ENCODE measurements around the gene ZNF223. TPM values are rescaled to one million over a fixed set of nuclear protein-coding genes. Genes with fewer than 3 reads are reported as not detected.

Gene ZNF223
- total RNA-seq, 6 experiments from 2014 or later: 2.3 to 4.1 (median 2.6) TPM

GRCh38 chr19:44007473-44007872 lies 44.4 kb upstream of the ZNF223 start:
- Mint-ChIP-seq H3K9me3 (peaks cover 51% of the 10 kb centered on the region), H3K4me3 (no peak overlapping the region)

DNA sequence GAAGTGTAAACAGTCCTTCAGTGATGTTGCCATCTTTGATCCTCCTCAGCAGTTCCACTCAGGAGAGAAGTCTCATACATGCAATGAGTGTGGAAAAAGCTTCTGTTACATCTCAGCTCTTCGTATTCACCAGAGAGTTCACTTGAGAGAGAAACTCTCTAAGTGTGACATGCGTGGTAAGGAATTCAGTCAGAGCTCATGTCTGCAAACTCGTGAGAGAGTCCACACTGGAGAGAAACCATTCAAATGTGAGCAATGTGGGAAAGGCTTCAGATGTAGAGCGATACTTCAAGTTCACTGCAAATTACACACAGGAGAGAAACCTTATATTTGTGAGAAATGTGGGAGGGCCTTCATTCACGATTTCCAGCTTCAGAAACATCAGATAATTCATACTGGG lies 41.4 kb upstream of the ZNF223 start:
- H3K4me1 Mint-ChIP-seq (ENCODE audit: low read depth): no peaks in the 10 kb centered on the region
- TF ChIP-seq CTCF (IDR thresholded peaks at IDR 0.05): no peak
- peaks cover 79% of the 10 kb centered on the region for H3K36me3 Mint-ChIP-seq (ENCODE audit: low read depth)
- no peak for DNase-seq
- no peak overlapping the region for H3K4me3 Mint-ChIP-seq
- no peak overlapping the region for H3K27ac Mint-ChIP-seq
- no peaks in the 10 kb centered on the region; the same call in none of the 2 replicates for H3K27me3 Mint-ChIP-seq (ENCODE audit: insufficient read depth)
- peaks cover 65% of the 10 kb centered on the region for H3K9me3 Mint-ChIP-seq

More at GRCh38 chr19:44007473-44007872, 44.4 kb upstream of the ZNF223 start:
- H3K27ac Mint-ChIP-seq: no peak overlapping the region
- no peak for DNase-seq
- H3K27me3 Mint-ChIP-seq (ENCODE audit: insufficient read depth): no peaks in the 10 kb centered on the region; the same call in none of the 2 replicates
- peaks cover 65% of the 10 kb centered on the region for H3K36me3 Mint-ChIP-seq (ENCODE audit: low read depth)
- peaks cover 9% of the 10 kb centered on the region for H3K4me1 Mint-ChIP-seq (ENCODE audit: low read depth)
- TF ChIP-seq CTCF (IDR thresholded peaks at IDR 0.05): no peak

DNA sequence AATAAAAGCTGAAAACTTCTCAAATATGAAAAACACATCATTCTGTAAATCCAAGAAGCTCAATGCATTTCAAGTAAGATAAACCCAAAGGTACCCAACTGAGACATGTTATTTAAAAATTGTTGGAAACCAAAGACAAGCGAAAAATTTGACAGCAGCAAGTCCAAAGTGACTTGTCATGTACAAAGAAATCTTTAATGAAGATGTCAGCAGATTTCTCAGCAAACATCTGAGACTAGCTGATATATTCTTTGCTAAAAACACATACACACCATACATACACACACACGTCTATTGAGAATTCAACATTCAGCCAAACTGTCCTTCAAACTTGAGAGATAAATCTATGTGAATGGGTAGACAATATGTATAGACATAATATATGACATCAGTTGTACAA lies 32.3 kb upstream of the ZNF223 start:
- Mint-ChIP-seq H3K27ac (no peak overlapping the region), H3K9me3 (no peaks in the 10 kb centered on the region; the same call in 1 of the 2 replicates), H3K4me3 (no peak overlapping the region), H3K36me3 (ENCODE audit: low read depth) (no peaks in the 10 kb centered on the region), H3K27me3 (ENCODE audit: insufficient read depth) (peaks cover 3% of the 10 kb centered on the region; the same call in 1 of the 2 replicates), H3K4me1 (ENCODE audit: low read depth) (peaks cover under 1% of the 10 kb centered on the region)
- TF ChIP-seq CTCF (IDR thresholded peaks at IDR 0.05): no peak
- no peak for DNase-seq

GRCh38 chr19:44021221-44021620 lies 30.6 kb upstream of the ZNF223 start:
- Mint-ChIP-seq H3K4me3 (no peak overlapping the region), H3K27me3 (ENCODE audit: insufficient read depth) (peaks cover 3% of the 10 kb centered on the region; the same call in 1 of the 2 replicates), H3K9me3 (no peaks in the 10 kb centered on the region), H3K36me3 (ENCODE audit: low read depth) (no peaks in the 10 kb centered on the region), H3K4me1 (ENCODE audit: low read depth) (peaks cover 11% of the 10 kb centered on the region), H3K27ac (no peak overlapping the region)
- no peak for TF ChIP-seq CTCF (IDR thresholded peaks at IDR 0.05)
- DNase-seq: no peak

DNA sequence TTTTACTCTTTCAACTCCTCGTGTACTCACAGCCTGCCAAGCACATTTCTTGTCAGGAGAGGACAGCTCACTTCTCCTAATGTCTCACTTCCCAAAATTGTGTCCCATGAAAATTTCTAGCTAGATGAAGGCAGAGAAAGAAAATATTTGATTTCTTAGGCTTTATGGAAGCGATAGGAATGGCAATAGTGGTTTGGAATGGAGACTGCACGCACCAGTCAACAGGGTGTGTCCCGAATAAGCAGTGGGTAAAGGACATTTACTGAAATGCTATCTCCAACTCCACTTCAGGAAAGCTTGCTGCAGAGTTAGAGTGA lies 27.0 kb upstream of the ZNF223 start:
- peaks cover 32% of the 10 kb centered on the region for H3K36me3 Mint-ChIP-seq (ENCODE audit: low read depth)
- TF ChIP-seq CTCF (IDR thresholded peaks at IDR 0.05): no peak
- no peak for DNase-seq
- H3K27me3 Mint-ChIP-seq (ENCODE audit: insufficient read depth): no peaks in the 10 kb centered on the region
- peaks cover 13% of the 10 kb centered on the region for H3K4me1 Mint-ChIP-seq (ENCODE audit: low read depth)
- H3K27ac Mint-ChIP-seq: peak overlapping the region; percentile 91
- peak overlapping the region; percentile 95 for H3K4me3 Mint-ChIP-seq
- peaks cover 3% of the 10 kb centered on the region; the same call in 1 of the 2 replicates for H3K9me3 Mint-ChIP-seq
